ENCODE results near the gene CACNG5. TPM values are rescaled to one million over a fixed set of nuclear protein-coding genes. Genes with fewer than 3 reads are reported as not detected.

Gene CACNG5, protein sequence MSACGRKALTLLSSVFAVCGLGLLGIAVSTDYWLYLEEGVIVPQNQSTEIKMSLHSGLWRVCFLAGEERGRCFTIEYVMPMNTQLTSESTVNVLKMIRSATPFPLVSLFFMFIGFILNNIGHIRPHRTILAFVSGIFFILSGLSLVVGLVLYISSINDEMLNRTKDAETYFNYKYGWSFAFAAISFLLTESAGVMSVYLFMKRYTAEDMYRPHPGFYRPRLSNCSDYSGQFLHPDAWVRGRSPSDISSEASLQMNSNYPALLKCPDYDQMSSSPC
- polyA plus RNA-seq (2013, experiment 1 of 2; ENCODE audit: insufficient read length) = not detected
- not detected for polyA plus RNA-seq (2013, experiment 2 of 2; ENCODE audit: insufficient read length)

DNA sequence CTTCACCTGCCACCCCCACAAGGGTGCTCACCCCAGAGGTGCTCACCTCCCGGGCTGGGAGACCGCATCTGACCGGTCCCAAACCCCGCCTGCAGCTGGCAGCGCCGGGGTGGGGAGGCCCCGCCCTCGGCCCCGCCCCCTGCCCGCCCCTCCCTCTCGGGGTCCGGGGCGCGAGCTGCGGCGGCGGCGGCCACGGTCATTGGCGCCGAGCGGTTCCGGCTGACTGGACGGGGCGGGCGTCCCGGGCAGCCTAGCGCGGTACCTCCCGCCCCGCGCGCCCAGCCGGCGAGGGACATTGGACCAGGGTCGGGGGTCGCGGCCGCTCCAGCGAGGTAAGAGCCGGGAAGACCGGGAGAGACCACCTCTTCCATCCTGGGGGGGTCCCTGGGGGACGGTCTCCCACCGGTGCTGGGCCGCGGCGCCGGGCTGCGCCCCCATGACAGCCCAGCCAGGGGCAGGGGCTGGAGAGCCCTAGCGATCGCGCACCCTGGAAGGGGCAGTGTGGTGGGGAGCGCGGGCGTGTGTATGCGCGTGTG lies at the start of gene CACNG5:
CACNG5 (plus strand) TSS at position 199 of the 536 bp plus-strand sequence. CDS start 42,216 bp downstream, outside the sequence.
- no peak for DNase-seq

DNA sequence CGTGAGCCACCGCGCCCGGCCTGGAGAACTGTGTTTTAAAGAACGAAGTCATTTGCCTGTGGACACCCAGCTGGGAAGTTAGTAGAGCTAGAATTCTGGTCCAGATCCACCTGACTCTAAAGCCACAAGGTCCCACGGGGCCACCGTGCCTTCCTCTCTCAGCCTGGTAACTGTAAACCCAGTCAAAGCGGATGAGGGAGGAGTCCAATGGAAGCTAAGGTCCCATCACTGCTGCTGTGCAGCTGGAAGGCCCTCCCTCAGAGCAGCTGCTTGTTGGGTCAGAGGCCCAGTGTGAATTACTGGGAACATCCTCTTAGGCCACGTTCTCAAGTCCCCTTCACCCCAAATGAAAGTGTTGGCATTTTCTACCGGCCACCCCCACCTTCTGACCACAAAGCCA lies 48.8 kb upstream of the CACNG5 start:
- DNase-seq = no peak

DNA sequence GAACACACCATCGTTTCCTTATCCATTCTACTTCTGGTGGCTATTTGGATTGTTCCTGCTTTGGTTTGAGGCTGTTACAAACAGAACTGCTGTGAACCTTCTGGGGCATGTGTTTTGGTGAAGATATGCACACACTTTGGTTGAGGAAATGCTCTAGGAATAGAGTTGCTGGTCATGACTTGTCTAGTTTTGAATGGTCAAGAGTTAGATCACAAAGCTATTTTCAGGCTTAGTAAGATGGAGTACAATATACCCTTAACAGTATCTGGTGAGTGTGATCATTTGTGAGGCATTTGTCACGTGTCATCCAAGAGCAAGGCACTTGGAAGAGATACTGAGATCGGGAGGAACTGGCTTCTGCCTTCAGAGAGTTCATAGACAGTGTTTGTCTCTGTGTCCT lies 47.0 kb upstream of the CACNG5 start:
- DNase-seq = no peak

DNA sequence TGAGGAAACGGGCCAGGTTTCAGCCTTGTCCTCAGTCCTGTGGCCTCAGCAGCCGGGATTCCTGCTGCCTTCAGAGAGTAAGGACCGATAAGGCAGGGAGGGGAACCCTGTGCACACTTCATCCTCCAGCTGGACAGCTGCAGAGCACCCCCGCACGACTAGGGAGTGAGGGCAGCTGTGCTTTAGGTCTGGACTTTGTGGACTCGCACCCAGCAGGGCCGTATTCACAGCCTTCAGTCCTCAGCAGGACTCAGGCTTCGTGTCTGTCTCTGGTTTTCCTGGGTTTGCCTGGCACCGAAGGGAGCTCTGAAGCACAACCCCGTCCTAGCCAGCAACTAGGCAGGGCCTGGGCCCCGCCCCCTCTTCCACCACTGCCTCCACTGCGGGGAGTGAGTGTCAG lies 45.8 kb upstream of the CACNG5 start:
- DNase-seq = no peak

DNA sequence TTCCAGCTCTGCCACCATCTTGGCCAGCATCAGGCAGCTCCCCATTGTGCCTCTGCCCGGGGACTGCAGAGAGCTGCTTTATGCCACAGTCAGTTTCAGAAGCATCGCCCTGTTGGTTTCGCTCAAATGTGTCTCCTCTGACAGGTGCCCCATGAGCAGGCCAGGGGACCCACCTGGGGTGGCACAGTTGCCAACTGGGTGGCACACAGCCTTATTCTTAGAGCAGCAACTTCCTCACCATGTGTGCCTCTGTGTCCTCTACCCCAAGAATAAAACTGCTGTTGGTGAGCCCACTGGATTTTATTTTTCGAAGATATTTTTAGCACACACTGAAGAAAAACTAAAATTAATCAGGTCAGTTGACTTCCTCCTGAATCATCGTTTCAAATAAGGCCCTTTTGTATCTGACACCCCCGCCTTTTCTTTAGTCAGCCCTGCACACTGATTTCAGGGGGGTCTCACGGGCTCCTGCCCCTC lies 44.9 kb upstream of the CACNG5 start:
- no peak for DNase-seq

DNA sequence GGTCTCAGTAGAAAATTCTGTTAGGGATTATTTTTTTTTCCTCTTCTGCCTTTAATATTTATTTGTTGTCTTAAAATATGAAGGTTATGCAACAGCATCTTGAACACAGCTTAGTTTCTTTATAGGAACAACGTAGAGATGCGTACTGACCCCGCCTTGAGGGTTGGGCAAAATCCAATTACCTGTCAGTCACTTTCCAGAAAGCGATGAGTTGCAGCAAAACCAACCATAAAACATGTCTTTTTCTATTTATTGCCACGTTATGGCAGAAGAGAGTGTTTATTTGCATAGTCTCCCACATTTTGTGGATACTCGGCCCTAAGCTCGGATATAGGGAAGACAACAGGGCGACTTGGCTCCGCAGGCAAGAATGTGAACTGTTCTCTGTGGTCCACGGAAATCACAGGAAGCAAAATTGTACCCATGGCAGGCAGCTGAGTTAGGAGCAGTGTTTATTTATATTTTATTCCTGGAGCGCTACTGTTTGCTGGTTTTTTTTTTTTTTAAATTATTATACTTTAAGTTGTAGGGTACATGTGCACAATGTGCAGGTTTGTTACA lies 44.3 kb upstream of the CACNG5 start:
- no peak for DNase-seq

DNA sequence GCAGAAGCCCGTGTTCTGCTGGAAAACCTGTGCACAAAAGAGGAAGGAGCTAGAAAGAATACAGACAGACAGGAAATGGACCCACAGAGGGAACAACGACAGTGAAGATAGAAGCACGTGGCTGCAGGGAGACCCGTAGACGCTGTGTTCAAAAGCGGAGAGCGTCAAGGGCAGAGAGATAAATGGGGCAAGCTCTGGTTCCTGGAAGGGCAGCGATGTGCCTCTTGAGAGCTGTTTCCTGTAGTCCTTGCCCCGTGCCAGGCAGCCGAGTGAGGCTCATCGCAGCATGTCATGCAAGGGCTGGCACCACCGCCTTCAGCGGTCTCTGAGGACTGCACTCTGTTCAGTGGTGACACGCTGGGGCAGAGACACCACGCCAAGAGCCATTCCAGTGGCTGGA lies 43.6 kb upstream of the CACNG5 start:
- DNase-seq = no peak

DNA sequence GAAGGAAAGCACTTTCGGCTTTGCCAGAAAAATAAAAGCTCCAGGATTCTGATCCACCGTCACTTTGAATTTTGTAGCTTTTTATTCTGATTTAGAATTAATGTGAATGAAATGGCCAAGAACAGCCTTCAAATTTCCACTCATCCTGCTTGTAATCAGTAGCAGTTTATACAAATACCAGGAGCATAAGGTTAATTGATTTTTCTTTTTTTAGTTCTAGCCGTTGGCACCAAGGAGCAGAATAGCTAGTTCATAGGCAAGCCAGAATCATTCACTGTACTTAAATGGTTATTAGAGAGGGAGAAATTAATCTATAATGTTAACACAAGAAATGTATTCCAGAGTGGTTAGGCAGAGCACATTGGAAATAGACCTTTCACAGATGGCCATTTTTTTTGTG lies 41.1 kb upstream of the CACNG5 start:
- DNase-seq = no peak

DNA sequence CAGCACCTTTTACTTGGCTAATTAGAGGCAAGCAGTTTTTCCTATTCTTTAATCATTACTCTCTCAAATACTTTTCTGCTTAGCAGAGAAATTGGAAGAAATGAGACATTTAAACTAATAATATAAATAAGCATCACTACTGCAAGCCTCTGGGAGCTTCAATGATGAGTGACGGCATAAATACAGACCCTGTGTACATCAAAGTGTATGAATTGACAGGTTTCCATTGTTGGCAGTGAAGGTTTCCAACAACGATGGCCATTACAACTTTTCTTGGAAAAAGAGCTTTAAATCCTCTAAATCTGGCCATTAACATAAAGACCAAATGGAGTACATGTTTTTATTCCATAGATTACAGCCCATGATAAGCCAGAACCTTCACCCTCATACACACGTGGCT lies 39.4 kb upstream of the CACNG5 start:
- DNase-seq = no peak

DNA sequence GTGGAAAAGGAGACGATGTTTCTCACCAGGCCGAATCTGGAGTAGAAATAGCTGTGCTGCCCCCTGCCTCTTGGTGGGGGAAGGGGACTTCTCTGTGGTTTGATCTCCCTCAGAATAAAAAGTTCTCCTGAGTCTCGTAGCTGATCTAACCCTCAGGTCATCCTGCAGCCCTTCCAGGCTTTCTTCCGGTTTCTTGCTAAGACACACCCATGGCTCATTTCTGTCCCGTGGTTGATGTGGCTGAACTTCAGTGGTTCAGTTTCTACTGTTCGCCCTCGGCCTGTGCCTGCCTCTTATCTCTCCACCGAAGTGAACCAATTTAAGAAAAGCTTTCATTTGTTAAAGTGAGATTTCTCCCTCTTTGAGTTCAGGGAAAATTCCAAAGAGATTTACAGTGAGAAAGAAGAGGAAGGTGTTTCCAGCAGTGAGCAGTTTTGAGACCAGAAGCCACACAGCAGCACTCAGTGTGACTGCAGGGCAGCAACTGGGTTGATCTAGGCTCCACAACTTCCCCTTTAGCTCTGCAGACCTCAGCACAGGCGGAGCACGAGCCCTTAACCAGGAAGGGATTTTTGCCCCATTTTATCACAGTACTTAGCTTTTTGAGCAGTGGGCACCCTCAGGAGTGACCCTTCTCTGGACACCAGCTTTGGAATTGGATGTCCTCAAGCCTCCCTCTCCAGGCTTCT lies 34.9 kb upstream of the CACNG5 start:
- no peak for DNase-seq

DNA sequence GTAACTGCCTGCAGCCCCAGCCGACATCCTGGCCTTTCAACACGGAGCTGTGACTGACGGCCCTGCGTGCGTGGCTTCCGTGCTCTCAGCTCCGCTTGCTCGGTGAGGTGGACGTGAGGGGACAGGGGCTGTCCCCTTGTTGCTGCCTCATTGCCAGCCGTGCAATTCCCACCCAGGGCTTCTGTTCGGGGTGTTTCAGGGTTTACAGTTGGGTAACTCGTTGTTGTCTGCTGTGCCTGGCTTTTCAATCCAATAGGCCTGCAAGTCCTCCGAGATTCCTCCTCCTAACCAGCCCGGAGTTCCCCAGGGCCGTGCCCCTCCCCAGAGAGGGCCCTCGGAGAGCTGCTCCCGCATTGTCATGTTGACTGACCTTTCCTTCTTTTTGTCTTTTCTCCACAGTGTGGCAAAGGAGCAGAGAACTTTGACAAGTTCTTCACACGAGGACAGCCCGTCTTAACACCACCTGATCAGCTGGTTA lies 31.4 kb upstream of the CACNG5 start:
- DNase-seq = no peak

DNA sequence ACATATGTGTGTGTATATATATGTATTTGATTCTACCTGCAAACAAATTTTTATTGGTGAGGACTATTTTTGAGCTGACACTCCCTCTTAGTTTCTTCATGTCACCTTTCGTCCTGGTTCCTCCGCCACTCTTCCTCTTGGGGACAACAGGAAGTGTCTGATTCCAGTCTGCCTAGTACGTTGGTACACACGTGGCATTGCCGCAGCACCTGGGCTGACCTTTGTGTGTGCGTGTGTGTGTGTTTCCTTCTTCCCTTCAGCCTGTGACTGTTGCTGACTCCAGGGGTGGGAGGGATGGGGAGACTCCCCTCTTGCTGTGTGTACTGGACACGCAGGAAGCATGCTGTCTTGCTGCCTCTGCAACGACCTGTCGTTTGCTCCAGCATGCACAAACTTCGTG lies 29.4 kb upstream of the CACNG5 start:
- no peak for DNase-seq

DNA sequence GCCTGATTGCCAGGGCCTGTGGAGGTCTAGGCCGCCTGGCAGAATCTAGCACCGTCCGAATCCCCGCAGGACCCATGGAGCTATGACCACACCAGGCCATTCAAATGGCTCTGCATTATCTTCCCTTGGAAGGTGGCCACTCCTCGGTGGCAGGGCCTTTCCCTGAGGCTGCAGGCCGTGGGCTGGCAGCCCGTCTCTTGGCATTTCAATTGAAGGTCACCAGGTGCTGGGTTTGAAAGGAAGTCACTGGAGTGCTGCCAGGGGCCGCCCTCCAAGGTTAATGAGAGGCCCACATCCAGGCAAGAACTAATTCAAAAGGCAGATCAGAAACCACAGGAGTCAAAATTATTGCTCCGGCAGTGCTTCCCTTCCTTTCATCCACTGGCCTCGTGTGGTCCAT lies 27.7 kb upstream of the CACNG5 start:
- no peak for DNase-seq

DNA sequence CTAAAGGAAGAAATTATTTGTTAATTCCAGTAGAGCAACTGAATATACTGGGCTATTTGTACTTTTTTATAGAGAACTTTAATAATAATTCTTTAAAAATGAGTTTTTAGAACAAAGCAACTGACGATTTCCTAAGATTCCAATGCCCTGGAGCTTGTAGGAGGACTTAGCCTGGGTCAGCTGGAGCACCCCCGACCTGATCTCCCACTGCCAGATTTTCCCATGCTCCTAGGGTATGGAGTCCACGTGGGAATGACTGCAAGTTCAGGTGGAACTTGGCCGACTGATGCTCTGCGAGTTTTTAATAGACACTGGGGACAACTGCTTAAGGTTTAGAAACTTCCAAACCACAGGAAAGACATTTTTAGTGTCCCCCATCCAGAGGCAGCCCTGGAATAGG lies 25.5 kb upstream of the CACNG5 start:
- no peak for DNase-seq

DNA sequence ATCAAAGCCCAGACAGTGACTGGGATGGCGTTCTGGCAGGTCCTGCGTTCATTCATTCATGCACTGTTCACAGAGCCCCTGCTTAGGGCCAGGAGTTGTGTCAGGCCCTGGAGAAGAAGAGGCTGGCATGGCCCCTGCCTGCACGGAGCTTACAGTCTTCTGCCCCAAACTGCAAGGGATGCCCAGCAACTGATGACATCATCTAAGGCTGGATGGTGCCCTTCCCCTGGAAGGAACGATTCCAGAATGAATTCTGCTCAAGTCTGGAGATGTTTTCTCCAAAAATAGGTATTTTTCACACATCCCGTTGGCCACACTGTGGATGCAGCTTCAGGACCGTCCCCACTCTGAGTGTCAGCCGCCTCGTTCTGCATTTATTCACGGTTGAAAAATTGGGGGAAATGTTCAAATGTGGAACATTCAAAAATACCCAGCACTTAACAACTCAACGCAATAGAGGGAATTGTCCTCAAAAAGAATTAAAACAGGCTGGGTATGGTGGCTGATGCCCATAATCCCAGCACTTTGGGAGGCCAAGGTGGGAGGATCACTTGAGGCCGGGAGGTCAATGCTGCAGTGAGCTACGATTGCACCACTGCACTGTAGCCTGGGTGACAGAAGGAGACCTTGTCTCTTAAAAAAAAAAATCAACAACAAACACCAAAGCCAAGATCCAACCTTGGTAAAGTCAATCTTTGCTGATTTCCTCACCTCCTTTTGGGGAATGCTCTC lies 23.8 kb upstream of the CACNG5 start:
- no peak for DNase-seq

DNA sequence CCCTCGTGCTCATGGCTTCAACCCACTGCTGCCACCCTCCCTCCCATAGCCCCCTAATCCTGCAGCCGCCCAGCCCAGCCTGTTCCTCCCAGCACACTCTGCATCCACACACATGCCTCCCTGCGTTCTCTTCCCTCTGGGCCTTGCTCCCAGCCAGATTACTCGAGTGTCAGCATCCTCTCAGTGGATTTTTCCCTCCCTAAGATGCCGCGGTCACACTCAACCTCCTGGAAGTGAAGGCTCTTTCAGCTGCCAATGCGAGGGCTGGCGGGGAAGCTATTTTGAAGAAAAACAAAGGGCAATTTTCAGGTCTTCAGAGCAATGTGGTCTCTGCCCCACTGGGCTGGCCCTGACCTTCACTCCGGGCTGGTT lies 23.2 kb upstream of the CACNG5 start:
- no peak for DNase-seq

DNA sequence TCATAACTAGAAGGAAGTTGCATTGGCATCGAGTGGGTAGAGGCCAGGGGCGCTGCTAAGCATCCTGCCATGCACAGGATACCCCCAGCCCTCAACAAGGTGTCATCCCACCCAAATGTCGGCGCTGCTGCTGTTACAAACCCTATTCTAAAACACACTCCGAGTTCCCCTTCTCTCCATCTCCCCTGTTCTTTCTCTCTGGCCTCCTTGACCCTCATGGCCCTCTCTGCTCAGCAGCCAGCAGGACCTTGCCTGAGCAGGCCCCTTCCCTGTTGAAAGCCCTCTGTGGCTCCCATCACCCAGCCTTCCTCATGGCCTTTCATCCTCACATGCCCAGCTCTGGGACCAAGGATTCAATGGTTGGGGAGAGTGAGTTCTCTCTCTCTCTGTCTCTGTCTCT lies 22.3 kb upstream of the CACNG5 start:
- no peak for DNase-seq

DNA sequence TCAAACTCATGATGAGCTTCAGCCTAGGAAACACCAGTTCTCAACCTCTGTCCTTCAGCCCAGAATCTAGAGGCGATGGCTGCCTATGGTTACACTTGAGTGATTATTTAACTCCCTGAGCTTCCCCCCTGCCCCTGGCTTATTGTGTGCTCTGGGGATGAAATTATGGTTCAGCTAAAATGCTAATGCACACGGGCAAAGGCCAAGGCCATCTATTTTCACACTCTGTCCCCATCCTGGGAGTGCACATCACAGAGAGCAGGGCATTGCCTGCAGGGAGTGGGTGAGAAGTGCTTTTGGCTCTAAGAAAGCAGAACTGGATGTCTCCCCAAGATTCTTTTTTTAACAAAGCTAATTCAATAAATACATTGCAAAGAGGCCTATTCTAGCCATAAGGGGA lies 21.6 kb upstream of the CACNG5 start:
- no peak for DNase-seq

DNA sequence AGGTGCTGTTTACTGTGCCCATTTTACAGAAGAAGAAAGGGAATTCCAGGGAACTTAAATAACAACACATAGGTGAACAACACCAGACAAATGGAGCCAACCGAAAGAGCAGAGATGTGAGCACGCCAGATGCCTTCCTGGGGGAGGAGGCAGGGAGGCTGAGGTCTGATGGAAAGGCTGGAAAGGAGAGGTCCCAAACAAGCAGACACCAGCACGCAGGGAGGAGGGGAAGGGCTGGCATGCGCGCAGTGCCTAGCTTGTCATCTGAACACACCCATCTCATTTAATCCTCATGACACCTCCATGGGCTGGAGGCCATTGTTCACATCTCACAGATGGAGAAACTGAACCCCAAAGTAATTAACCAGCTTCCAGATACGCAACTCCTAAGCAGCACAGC lies 20.9 kb upstream of the CACNG5 start:
- no peak for DNase-seq

DNA sequence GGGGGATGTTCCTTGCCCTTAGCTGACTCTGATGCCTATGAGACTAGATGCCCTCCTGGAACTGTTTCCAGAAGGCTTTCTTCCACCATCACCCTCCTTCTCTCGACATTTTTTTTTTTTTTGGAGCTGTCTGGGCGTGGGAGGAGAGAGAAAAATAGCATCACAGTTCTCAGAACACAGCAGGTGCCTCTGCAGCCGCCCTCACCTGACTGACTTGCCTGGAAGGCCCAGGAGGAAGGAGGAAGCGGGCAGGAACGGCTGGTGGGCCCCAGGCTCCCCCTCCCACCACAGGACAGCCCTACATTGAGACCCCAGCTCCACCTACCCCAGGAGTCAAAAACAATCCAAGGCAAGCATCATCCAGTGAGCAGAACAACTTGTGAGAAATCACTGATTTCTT lies 20.3 kb upstream of the CACNG5 start:
- DNase-seq = no peak

DNA sequence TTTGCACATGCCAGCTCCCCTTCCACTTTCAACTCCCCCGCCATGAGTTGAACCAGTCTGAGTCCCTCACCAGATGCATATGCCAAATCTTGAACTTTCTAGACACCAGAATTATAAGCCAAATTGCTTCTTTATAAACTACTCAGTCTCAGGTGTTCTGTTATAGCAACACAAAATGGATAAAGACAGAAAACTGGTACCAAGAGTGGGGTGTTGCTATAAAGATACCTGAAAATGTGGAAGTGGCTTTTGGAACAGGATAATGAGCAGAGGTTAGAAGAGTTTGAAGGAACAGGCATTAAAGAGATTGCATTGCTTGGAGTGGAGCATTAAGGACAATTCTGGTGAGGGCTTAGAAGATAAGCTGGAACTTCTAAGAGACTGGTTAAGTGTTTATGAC lies 17.2 kb upstream of the CACNG5 start:
- no peak for DNase-seq

DNA sequence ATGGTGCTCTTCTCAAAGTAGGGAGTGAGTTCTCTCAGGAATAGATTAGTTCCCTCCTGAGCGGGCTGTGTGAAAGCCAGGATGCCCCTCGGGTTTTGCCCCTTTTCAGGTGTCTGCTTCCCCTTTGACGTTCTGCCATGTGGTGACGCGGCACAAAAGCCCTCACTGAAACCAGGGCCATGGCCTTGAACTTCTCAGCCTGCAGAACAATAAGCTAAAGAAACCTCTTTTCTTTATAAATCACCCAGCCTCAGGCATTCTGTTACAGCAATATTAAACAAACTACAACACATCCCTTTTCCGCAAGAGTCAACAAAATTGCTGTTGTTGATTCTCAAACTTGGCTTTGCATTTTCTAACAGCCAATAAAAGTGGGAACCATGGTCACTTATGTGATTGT lies 15.5 kb upstream of the CACNG5 start:
- DNase-seq = no peak

DNA sequence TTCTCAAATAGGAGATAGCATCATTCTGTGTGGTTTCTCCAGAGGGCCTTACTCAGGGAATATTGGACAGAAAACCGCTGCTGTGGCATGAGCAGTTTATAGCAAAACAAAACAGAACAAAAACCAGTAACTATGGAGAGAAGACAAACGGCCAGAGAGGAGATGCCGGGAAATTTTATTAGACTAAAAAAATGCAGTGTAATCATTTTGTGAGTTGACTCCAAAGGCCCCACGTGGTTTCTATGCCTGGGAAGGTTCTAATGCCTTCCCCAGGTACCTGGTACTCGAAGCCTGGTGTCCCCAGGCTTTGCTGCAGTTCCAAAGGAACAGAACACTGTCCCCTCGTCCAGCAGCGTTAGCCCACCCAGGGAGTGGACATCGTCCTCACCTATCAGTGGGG lies 12.9 kb upstream of the CACNG5 start:
- no peak for DNase-seq
